ENCODE measurements around the gene CERK. TPM values are rescaled to one million over a fixed set of nuclear protein-coding genes. Genes with fewer than 3 reads are reported as not detected.

The CERK gene
- total RNA-seq, 1 donor from 2014 or later: 145 TPM

GRCh38 chr22:46730568-46731245 lies 7.3 kb downstream of the CERK start:
- no peak for TF ChIP-seq CTCF (IDR thresholded peaks at IDR 0.05; ENCODE audit: partially characterized antibody, unreplicated experiment)
- peaks cover 36% of the 10 kb centered on the region for H3K4me1 Mint-ChIP-seq (ENCODE audit: low read depth, unreplicated experiment)
- peak overlapping the region; percentile 87 for H3K27ac Mint-ChIP-seq (ENCODE audit: unreplicated experiment)
- H3K27me3 Mint-ChIP-seq (ENCODE audit: unreplicated experiment): peaks cover 11% of the 10 kb centered on the region
- peak; percentile 42 for DNase-seq
- peak overlapping the region; percentile 79 for H3K4me3 Mint-ChIP-seq (ENCODE audit: unreplicated experiment)
- H3K9me3 Mint-ChIP-seq (ENCODE audit: unreplicated experiment): peaks cover 6% of the 10 kb centered on the region
- H3K36me3 Mint-ChIP-seq (ENCODE audit: unreplicated experiment): no peaks in the 10 kb centered on the region

- Mint-ChIP-seq H3K4me1 (ENCODE audit: low read depth, unreplicated experiment) (peaks cover 46% of the 10 kb centered on the region), H3K27me3 (ENCODE audit: unreplicated experiment) (peaks cover 13% of the 10 kb centered on the region), H3K9me3 (ENCODE audit: unreplicated experiment) (peaks cover 14% of the 10 kb centered on the region), H3K27ac (ENCODE audit: unreplicated experiment) (no peak overlapping the region), H3K4me3 (ENCODE audit: unreplicated experiment) (no peak overlapping the region), H3K36me3 (ENCODE audit: unreplicated experiment) (no peaks in the 10 kb centered on the region)
- no peak for TF ChIP-seq CTCF (IDR thresholded peaks at IDR 0.05; ENCODE audit: partially characterized antibody, unreplicated experiment)
- no peak for DNase-seq
Measured at GRCh38 chr22:46728470-46728869, 9.6 kb downstream of the CERK start.

- H3K9me3 Mint-ChIP-seq (ENCODE audit: unreplicated experiment): peaks cover 14% of the 10 kb centered on the region
- no peak for DNase-seq
- peaks cover 13% of the 10 kb centered on the region for H3K27me3 Mint-ChIP-seq (ENCODE audit: unreplicated experiment)
- TF ChIP-seq CTCF (IDR thresholded peaks at IDR 0.05; ENCODE audit: partially characterized antibody, unreplicated experiment): no peak
- H3K36me3 Mint-ChIP-seq (ENCODE audit: unreplicated experiment): no peaks in the 10 kb centered on the region
- no peak overlapping the region for H3K4me3 Mint-ChIP-seq (ENCODE audit: unreplicated experiment)
- peaks cover 46% of the 10 kb centered on the region for H3K4me1 Mint-ChIP-seq (ENCODE audit: low read depth, unreplicated experiment)
- no peak overlapping the region for H3K27ac Mint-ChIP-seq (ENCODE audit: unreplicated experiment)
Measured at GRCh38 chr22:46727813-46728364, 10.2 kb downstream of the CERK start.

GRCh38 chr22:46726986-46727317 lies 11.1 kb downstream of the CERK start:
- H3K9me3 Mint-ChIP-seq (ENCODE audit: unreplicated experiment): peaks cover 14% of the 10 kb centered on the region
- peak overlapping the region; percentile 52 for H3K4me3 Mint-ChIP-seq (ENCODE audit: unreplicated experiment)
- H3K27ac Mint-ChIP-seq (ENCODE audit: unreplicated experiment): peak overlapping the region; percentile 91
- H3K36me3 Mint-ChIP-seq (ENCODE audit: unreplicated experiment): no peaks in the 10 kb centered on the region
- TF ChIP-seq CTCF (IDR thresholded peaks at IDR 0.05; ENCODE audit: partially characterized antibody, unreplicated experiment): no peak
- H3K27me3 Mint-ChIP-seq (ENCODE audit: unreplicated experiment): peaks cover 13% of the 10 kb centered on the region
- H3K4me1 Mint-ChIP-seq (ENCODE audit: low read depth, unreplicated experiment): peaks cover 42% of the 10 kb centered on the region
- no peak for DNase-seq

All from glutamatergic neuron (in vitro differentiated cells).